B cell (primary cell): ENCODE measurements around the gene MBNL2. TPM values are rescaled to one million over a fixed set of nuclear protein-coding genes. Genes with fewer than 3 reads are reported as not detected.

Experiments
- ATAC-seq: fragments of 200-7000 bp; cut with Tn5 transposase; one replicate; pipeline ENCODE4 v1.10.0; 2021; ENCODE audit warnings: low read depth, mild to moderate bottlenecking, moderate number of reproducible peaks, moderate library complexity
- CTCF ChIA-PET: fragments of 350-600 bp; sonication (Branson Sonifier 250); formaldehyde crosslinking; loops from one replicate; lab custom pipeline; 2021; ENCODE audit warnings: antibody characterized with exemption, inconsistent platforms; lab: Charles Lee
- POLR2A ChIA-PET: fragments of 350-600 bp; sonication (Branson Sonifier 250); formaldehyde crosslinking; loops from one replicate; lab custom pipeline; 2021; ENCODE audit warnings: antibody characterized with exemption; lab: Charles Lee
- DNase-seq: peaks from one replicate; pipeline ENCODE4 v3.0.0; 2013
- H2AFZ ChIP-seq: 2 replicates; pipeline ENCODE4 v1.6.1; 2012; ENCODE audit warnings: mild to moderate bottlenecking, low read depth, low read length; ENCODE audit not compliant: insufficient read depth, poor library complexity, severe bottlenecking
- H3K27ac ChIP-seq, 2 donors: 1 replicate in 1 of 2; 2 replicates in 1 of 2; pipeline ENCODE4 v1.5.1; 2012 to 2013; ENCODE audit warnings: low read length in 2 of 2, mild to moderate bottlenecking in 2 of 2, moderate library complexity in 1 of 2
- H3K27me3 ChIP-seq, 4 experiments: fragments of 200-600 bp in 1 of 4; sonication (generic) in 1 of 4; replicated peaks in 1 of 4; 1 replicate in 2 of 4; 2 replicates in 2 of 4; pipeline versions ENCODE4 v1.6.1 to v1.7.0; 2013 to 2016; ENCODE audit warnings: low read length in 3 of 4, mild to moderate bottlenecking in 2 of 4, mixed read lengths in 1 of 4, moderate library complexity in 1 of 4; ENCODE audit not compliant: insufficient read depth in 4 of 4, control insufficient read depth in 3 of 4; ENCODE audit errors: control extremely low read depth in 1 of 4
- H3K36me3 ChIP-seq, 2 experiments: replicated peaks in 1 of 2; 1 replicate in 1 of 2; 2 replicates in 1 of 2; pipeline versions ENCODE4 v1.6.1 to v1.7.1; 2013; ENCODE audit warnings: low read length in 1 of 2; ENCODE audit not compliant: insufficient read depth in 2 of 2, control insufficient read depth in 1 of 2; ENCODE audit errors: control extremely low read depth in 1 of 2, extremely low read depth in 1 of 2
- H3K4me1 ChIP-seq, 2 donors: fragments of 200-600 bp in 1 of 2; sonication (generic) in 1 of 2; 1 replicate in 1 of 2; 2 replicates in 1 of 2; pipeline versions ENCODE4 v1.5.1 to v1.6.1; 2013 to 2017; ENCODE audit warnings: low read length in 2 of 2; ENCODE audit not compliant: control insufficient read depth in 2 of 2, insufficient read depth in 2 of 2
- H3K4me2 ChIP-seq: replicated peaks from 2 replicates; pipeline ENCODE3; 2012; ENCODE audit warnings: mild to moderate bottlenecking, low read depth, low read length; ENCODE audit not compliant: poor library complexity, severe bottlenecking
- H3K4me3 ChIP-seq, 5 experiments: fragments of 200-600 bp in 1 of 5; sonication (generic) in 1 of 5; 1 replicate in 3 of 5; 2 replicates in 2 of 5; pipeline versions ENCODE4 v1.5.1 to v1.7.0; 2011 to 2016; ENCODE audit warnings: low read length in 4 of 5, mild to moderate bottlenecking in 4 of 5, low read depth in 2 of 5, control low read depth in 1 of 5, moderate library complexity in 1 of 5; ENCODE audit not compliant: insufficient read depth in 1 of 5; ENCODE audit errors: control extremely low read depth in 1 of 5, extremely low read depth in 1 of 5
- H3K79me2 ChIP-seq: fragments of 200-600 bp; sonication (generic); one replicate; pipeline ENCODE4 v1.6.0; 2016; ENCODE audit warnings: low read length; ENCODE audit not compliant: control insufficient read depth, insufficient read depth
- H3K9ac ChIP-seq: fragments of 200-600 bp; sonication (generic); 2 replicates; pipeline ENCODE4 v1.6.1; 2017; ENCODE audit warnings: mild to moderate bottlenecking, low read length, moderate library complexity
- H3K9me3 ChIP-seq, 3 donors: one replicate each; pipeline versions ENCODE4 v1.6.1 to v1.7.1; 2013; ENCODE audit warnings: low read length in 2 of 3; ENCODE audit not compliant: control insufficient read depth in 2 of 3, insufficient read depth in 1 of 3; ENCODE audit errors: control extremely low read depth in 1 of 3
- H4K20me1 ChIP-seq: 2 replicates; pipeline ENCODE4 v1.6.0; 2012; ENCODE audit warnings: mild to moderate bottlenecking, low read length; ENCODE audit not compliant: insufficient read depth, control insufficient read depth, poor library complexity, severe bottlenecking
- H3K27ac Mint-ChIP-seq: one replicate; pipeline ENCODE4 v1.8.0; 2021; ENCODE audit warnings: mixed read lengths
- H3K27me3 Mint-ChIP-seq: one replicate; pipeline ENCODE4 v1.8.0; 2021; ENCODE audit warnings: mixed read lengths
- H3K4me1 Mint-ChIP-seq: one replicate; pipeline ENCODE4 v1.8.0; 2021; ENCODE audit warnings: mixed read lengths
- H3K4me3 Mint-ChIP-seq: one replicate; pipeline ENCODE4 v1.8.0; 2021; ENCODE audit warnings: mixed read lengths
- H3K9me3 Mint-ChIP-seq: one replicate; pipeline ENCODE4 v1.8.0; 2022; ENCODE audit warnings: mixed read lengths; ENCODE audit not compliant: insufficient read depth
- CTCF ChIP-seq: fragments of 200-600 bp; IDR thresholded peaks from one replicate; pipeline ENCODE4 v1.8.0; 2022; ENCODE audit warnings: antibody characterized with exemption, mild to moderate bottlenecking
- EZH2 ChIP-seq: IDR thresholded peaks from 2 replicates; pipeline ENCODE4 v1.6.1; 2012; ENCODE audit warnings: borderline replicate concordance, low read depth, mild to moderate bottlenecking, moderate library complexity, low read length; ENCODE audit not compliant: insufficient read depth, poor library complexity, severe bottlenecking
- WGBS: methylation state at CpG from one replicate; pipeline ENCODE4 v1.1.5; 2013; ENCODE audit warnings: missing lambda C conversion rate; ENCODE audit not compliant: insufficient coverage; 5-methylcytosine and 5-hydroxymethylcytosine counted together
- intact Hi-C: fragments of 100-400 bp; cut with micrococcal nuclease; formaldehyde crosslinking; loops from one replicate; pipeline ENCODE4 v1.10.0; 2022
- polyA plus RNA-seq: library from polyadenylated mRNA; depleted of rRNA; stranded (reverse); fragments of >200 nt; gene quantifications from 2 replicates; pipeline ENCODE4 v1.2.3, GENCODE V29; 2012
- total RNA-seq, 2 donors: library from RNA; stranded (reverse); fragments of 120-200 nt in 1 of 2; gene quantifications; 1 replicate in 1 of 2; 2 replicates in 1 of 2; pipeline versions ENCODE4 v1.2.3 to v1.2.4, GENCODE V29; 2013 to 2022

The MBNL2 gene
- total and polyA plus RNA-seq, 2 donors (not counting 1 experiment from before 2014, with no cell fraction given): 6.9 to 50.1 TPM

- DNase-seq (no peak), ATAC-seq (no peak)
- H3K9ac ChIP-seq: no peak overlapping the region
- peaks cover 0 to 2% of the 10 kb centered on the region in 2 donors for H3K4me1 ChIP-seq
- H3K4me2 ChIP-seq: no peak overlapping the region
- Mint-ChIP-seq H3K27me3 (no peaks in the 10 kb centered on the region), H3K27ac (no peak overlapping the region), H3K9me3 (no peaks in the 10 kb centered on the region), H3K4me1 (peaks cover 53% of the 10 kb centered on the region), H3K4me3 (no peak overlapping the region)
- H3K79me2 ChIP-seq: peaks cover 97% of the 10 kb centered on the region
- TF ChIP-seq CTCF (no peak), EZH2 (no peak)
- ChIA-PET CTCF (no interaction called here), POLR2A (interaction anchor here (0.9 kb wide), 1 partner anchor 8 kb away, joined by 3 read pairs; no protein-coding TSS in a partner anchor)
- no peak overlapping the region for H3K4me3 ChIP-seq
- H3K9me3 ChIP-seq: no peaks in the 10 kb centered on the region
- H3K27me3 ChIP-seq: no peaks in the 10 kb centered on the region
- H3K27ac ChIP-seq: no peak overlapping the region
- H3K36me3 ChIP-seq: peaks cover 0 to 50% of the 10 kb centered on the region in 2 experiments
- no peak overlapping the region for H2AFZ ChIP-seq
- 99% methylated on average over 12 of the region's 13 CpGs for WGBS
- H4K20me1 ChIP-seq: peaks cover 91% of the 10 kb centered on the region
- intact Hi-C loops: no loop called here
These were observed 12.6 kb downstream of the MBNL2 start for GRCh38 chr13:97234742-97235141.

GRCh38 chr13:97235549-97236231 is 13.6 kb downstream of the MBNL2 start:
- DNase-seq: no peak
- intact Hi-C loops: no loop called here

More at GRCh38 chr13:97235549-97236231, 13.6 kb downstream of the MBNL2 start:
- H3K36me3 ChIP-seq: peaks cover 0 to 52% of the 10 kb centered on the region in 2 experiments
- ChIA-PET CTCF (no interaction called here), POLR2A (interaction anchor here (0.9 kb wide), 1 partner anchor 9 kb away, joined by 3 read pairs; no protein-coding TSS in a partner anchor)
- no peak overlapping the region for H2AFZ ChIP-seq
- no peaks in the 10 kb centered on the region for H3K27me3 Mint-ChIP-seq
- H4K20me1 ChIP-seq: peaks cover 93% of the 10 kb centered on the region
- ATAC-seq: no peak
- no peak overlapping the region for H3K27ac ChIP-seq
- WGBS: 98% methylated on average over 14 of the region's 18 CpGs
- TF ChIP-seq EZH2 (no peak), CTCF (no peak)
- H3K4me1 ChIP-seq: peaks cover 0 to 2% of the 10 kb centered on the region in 2 donors
- no peak overlapping the region for H3K4me3 Mint-ChIP-seq
- no peaks in the 10 kb centered on the region for H3K9me3 Mint-ChIP-seq
- H3K9ac ChIP-seq: no peak overlapping the region
- H3K27ac Mint-ChIP-seq: no peak overlapping the region
- no peak overlapping the region for H3K4me3 ChIP-seq
- peaks cover 47% of the 10 kb centered on the region for H3K4me1 Mint-ChIP-seq
- H3K79me2 ChIP-seq: peaks cover 96% of the 10 kb centered on the region
- H3K4me2 ChIP-seq: no peak overlapping the region
- no peaks in the 10 kb centered on the region for H3K9me3 ChIP-seq
- H3K27me3 ChIP-seq: no peaks in the 10 kb centered on the region
